Natural killer cell (primary cell): Measurements from ENCODE around the gene EXOC4. TPM values are rescaled to one million over a fixed set of nuclear protein-coding genes. Genes with fewer than 3 reads are reported as not detected.

Experiments used
- ATAC-seq, 3 donors: fragments of 150-1000 bp in 2 of 3; fragments of 200-7000 bp in 1 of 3; cut with Tn5 transposase; 1 replicate in 1 of 3; 2 replicates in 2 of 3; pipeline ENCODE4 v1.10.0; 2021; ENCODE audit warnings: mild to moderate bottlenecking in 2 of 3, moderate library complexity in 2 of 3
- DNase-seq, 2 donors: peaks; one replicate each; pipeline versions ENCODE4 v3.0.0 to v3.0.0-alpha.2; 2013 to 2021; ENCODE audit warnings: mixed read lengths in 1 of 2
- H3K27ac ChIP-seq: one replicate; pipeline ENCODE4 v1.5.1; 2013; ENCODE audit warnings: mild to moderate bottlenecking, low read length
- H3K27me3 ChIP-seq: one replicate; pipeline ENCODE4 v1.6.1; 2013; ENCODE audit warnings: low read length; ENCODE audit not compliant: control insufficient read depth, insufficient read depth
- H3K36me3 ChIP-seq: one replicate; pipeline ENCODE4 v1.6.1; 2013; ENCODE audit warnings: low read length; ENCODE audit not compliant: control insufficient read depth, insufficient read depth
- H3K4me1 ChIP-seq: one replicate; pipeline ENCODE4 v1.6.1; 2013; ENCODE audit warnings: low read length; ENCODE audit not compliant: control insufficient read depth, insufficient read depth
- H3K4me3 ChIP-seq: one replicate; pipeline ENCODE4 v1.5.1; 2013; ENCODE audit warnings: low read length
- H3K9me3 ChIP-seq: one replicate; pipeline ENCODE4 v1.6.1; 2013; ENCODE audit warnings: low read length; ENCODE audit not compliant: control insufficient read depth, insufficient read depth
- H3K27ac Mint-ChIP-seq, 2 donors: one replicate each; pipeline ENCODE4 v1.8.0; 2022; ENCODE audit warnings: mild to moderate bottlenecking in 2 of 2, mixed read lengths in 2 of 2, moderate library complexity in 1 of 2
- H3K27me3 Mint-ChIP-seq, 2 donors: one replicate each; pipeline ENCODE4 v1.8.0; 2022; ENCODE audit warnings: low read depth in 2 of 2, mixed read lengths in 2 of 2
- H3K36me3 Mint-ChIP-seq: one replicate; pipeline ENCODE4 v1.8.0; 2022; ENCODE audit warnings: mixed read lengths
- H3K4me1 Mint-ChIP-seq, 2 donors: one replicate each; pipeline ENCODE4 v1.8.0; 2022; ENCODE audit warnings: mixed read lengths in 2 of 2
- H3K4me3 Mint-ChIP-seq: one replicate; pipeline ENCODE4 v1.8.0; 2022; ENCODE audit warnings: mild to moderate bottlenecking, moderate library complexity, mixed read lengths
- H3K9me3 Mint-ChIP-seq, 2 donors: one replicate each; pipeline ENCODE4 v1.8.0; 2022; ENCODE audit warnings: mixed read lengths in 2 of 2
- CTCF ChIP-seq: fragments of 200-600 bp; IDR thresholded peaks from one replicate; pipeline ENCODE4 v1.8.0; 2022; ENCODE audit warnings: antibody characterized with exemption
- WGBS: methylation state at CpG from one replicate; pipeline ENCODE4 v1.1.7; 2013; ENCODE audit warnings: missing lambda C conversion rate; ENCODE audit not compliant: insufficient coverage; 5-methylcytosine and 5-hydroxymethylcytosine counted together
- intact Hi-C: fragments of 100-400 bp; cut with micrococcal nuclease; formaldehyde crosslinking; loops from one replicate; pipeline ENCODE4 v1.14.2; 2022
- total RNA-seq, 4 donors: library from RNA; stranded (reverse); fragments of 120-200 nt in 1 of 4; gene quantifications; one replicate each; pipeline versions ENCODE4 v1.2.3 to v1.2.4, GENCODE V29; 2013 to 2022

EXOC4 gene
- total RNA-seq, 3 donors from 2014 or later (not counting 1 experiment from before 2014, with no cell fraction given): 105 to 148 (median 123) TPM

- H3K4me1 Mint-ChIP-seq: no peaks in the 10 kb centered on the region
- intact Hi-C loops: no loop called here
- no peaks in the 10 kb centered on the region for H3K4me1 ChIP-seq
- no peaks in the 10 kb centered on the region for H3K9me3 Mint-ChIP-seq
- no peaks in the 10 kb centered on the region for H3K36me3 Mint-ChIP-seq
- no peak overlapping the region for H3K27ac ChIP-seq
- H3K9me3 ChIP-seq: no peaks in the 10 kb centered on the region
- no peak for DNase-seq
- no peaks in the 10 kb centered on the region for H3K27me3 ChIP-seq
- no peak for ATAC-seq
- TF ChIP-seq CTCF: no peak
- no peaks in the 10 kb centered on the region for H3K27me3 Mint-ChIP-seq
- WGBS: 74% methylated on average over 7 of the region's 9 CpGs
- no peaks in the 10 kb centered on the region for H3K36me3 ChIP-seq
- H3K4me3 ChIP-seq: no peak overlapping the region
- H3K4me3 Mint-ChIP-seq: no peak overlapping the region
- H3K27ac Mint-ChIP-seq: no peak overlapping the region
Measured at GRCh38 chr7:133682364-133683181, 429.7 kb downstream of the EXOC4 start.

GRCh38 chr7:133683182-133683454, 430.2 kb downstream of the EXOC4 start:
- Histone ChIP-seq H3K9me3 (no peaks in the 10 kb centered on the region), H3K27ac (no peak overlapping the region), H3K4me3 (no peak overlapping the region), H3K36me3 (no peaks in the 10 kb centered on the region), H3K4me1 (no peaks in the 10 kb centered on the region), H3K27me3 (no peaks in the 10 kb centered on the region)
- WGBS: 91% methylated on average over 1 of the region's 2 CpGs
- Mint-ChIP-seq H3K36me3 (no peaks in the 10 kb centered on the region), H3K27me3 (no peaks in the 10 kb centered on the region), H3K27ac (no peak overlapping the region), H3K4me3 (no peak overlapping the region), H3K9me3 (no peaks in the 10 kb centered on the region), H3K4me1 (no peaks in the 10 kb centered on the region)
- intact Hi-C loops: no loop called here
- DNase-seq (no peak), ATAC-seq (no peak)
- TF ChIP-seq CTCF: no peak

- Mint-ChIP-seq H3K27ac (no peak overlapping the region), H3K27me3 (no peaks in the 10 kb centered on the region), H3K9me3 (no peaks in the 10 kb centered on the region), H3K4me1 (no peaks in the 10 kb centered on the region), H3K4me3 (no peak overlapping the region), H3K36me3 (no peaks in the 10 kb centered on the region)
- intact Hi-C loops: no loop called here
- TF ChIP-seq CTCF: no peak
- no peak overlapping the region for H3K27ac ChIP-seq
- H3K36me3 ChIP-seq: no peaks in the 10 kb centered on the region
- ATAC-seq (peak in 1 of 3 donors; percentile 50), DNase-seq (no peak)
- no peaks in the 10 kb centered on the region for H3K9me3 ChIP-seq
- H3K27me3 ChIP-seq: no peaks in the 10 kb centered on the region
- no peaks in the 10 kb centered on the region for H3K4me1 ChIP-seq
- no peak overlapping the region for H3K4me3 ChIP-seq
- 100% methylated on average over 1 of the region's 3 CpGs for WGBS
Measured at GRCh38 chr7:133688483-133689239, 435.8 kb downstream of the EXOC4 start.
